ENCODE results near the gene RACGAP1. TPM values are rescaled to one million over a fixed set of nuclear protein-coding genes. Genes with fewer than 3 reads are reported as not detected.
"Not testable (repeated sequence)": the region's sequence is repeated elsewhere in the genome, so short reads cannot be mapped to it uniquely, and the experiment has no call there.

Gene RACGAP1
- total RNA-seq, 4 donors from 2014 or later = 13.8 to 20.4 (median 16.2) TPM

DNA sequence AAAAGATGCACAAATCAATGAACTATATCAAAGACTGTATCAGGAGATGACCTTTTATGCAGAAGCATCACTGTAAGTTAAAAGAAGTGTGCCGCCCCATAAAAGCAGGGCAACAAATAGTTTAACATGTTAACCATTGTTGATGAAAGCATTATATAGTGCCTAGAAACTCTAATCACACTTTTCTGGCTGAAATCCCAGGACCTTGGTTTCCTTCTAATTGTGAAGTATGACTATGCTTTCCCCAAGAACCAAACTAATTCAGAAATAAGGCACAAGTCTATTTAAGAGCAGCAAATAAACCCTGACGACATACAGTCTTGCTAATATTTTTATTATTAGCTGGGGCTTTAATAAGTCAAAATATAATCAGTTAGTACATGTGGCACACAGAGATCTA lies 21.7 kb downstream of the RACGAP1 start:
- peaks cover 28% of the 10 kb centered on the region for H3K36me3 ChIP-seq
- TF ChIP-seq EP300 (IDR thresholded peaks at IDR 0.05) (no peak), POLR2A (IDR thresholded peaks at IDR 0.05) (no peak), POLR2AphosphoS5 (IDR thresholded peaks at IDR 0.05) (no peak)
- TF ChIP-seq, protein P1, sequence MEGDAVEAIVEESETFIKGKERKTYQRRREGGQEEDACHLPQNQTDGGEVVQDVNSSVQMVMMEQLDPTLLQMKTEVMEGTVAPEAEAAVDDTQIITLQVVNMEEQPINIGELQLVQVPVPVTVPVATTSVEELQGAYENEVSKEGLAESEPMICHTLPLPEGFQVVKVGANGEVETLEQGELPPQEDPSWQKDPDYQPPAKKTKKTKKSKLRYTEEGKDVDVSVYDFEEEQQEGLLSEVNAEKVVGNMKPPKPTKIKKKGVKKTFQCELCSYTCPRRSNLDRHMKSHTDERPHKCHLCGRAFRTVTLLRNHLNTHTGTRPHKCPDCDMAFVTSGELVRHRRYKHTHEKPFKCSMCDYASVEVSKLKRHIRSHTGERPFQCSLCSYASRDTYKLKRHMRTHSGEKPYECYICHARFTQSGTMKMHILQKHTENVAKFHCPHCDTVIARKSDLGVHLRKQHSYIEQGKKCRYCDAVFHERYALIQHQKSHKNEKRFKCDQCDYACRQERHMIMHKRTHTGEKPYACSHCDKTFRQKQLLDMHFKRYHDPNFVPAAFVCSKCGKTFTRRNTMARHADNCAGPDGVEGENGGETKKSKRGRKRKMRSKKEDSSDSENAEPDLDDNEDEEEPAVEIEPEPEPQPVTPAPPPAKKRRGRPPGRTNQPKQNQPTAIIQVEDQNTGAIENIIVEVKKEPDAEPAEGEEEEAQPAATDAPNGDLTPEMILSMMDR (IDR thresholded peaks at IDR 0.05) = no peak
- no peaks in the 10 kb centered on the region for H3K4me1 ChIP-seq
- WGBS = 89% methylated on average over 2 of the region's 2 CpGs
- no peaks in the 10 kb centered on the region for H3K9me3 ChIP-seq
- no peak overlapping the region for H3K27ac ChIP-seq
- H3K27me3 ChIP-seq = no peaks in the 10 kb centered on the region
- DNase-seq (ENCODE audit: low spot score in 2 of 2) = no peak
- no peak overlapping the region for H3K4me3 ChIP-seq

DNA sequence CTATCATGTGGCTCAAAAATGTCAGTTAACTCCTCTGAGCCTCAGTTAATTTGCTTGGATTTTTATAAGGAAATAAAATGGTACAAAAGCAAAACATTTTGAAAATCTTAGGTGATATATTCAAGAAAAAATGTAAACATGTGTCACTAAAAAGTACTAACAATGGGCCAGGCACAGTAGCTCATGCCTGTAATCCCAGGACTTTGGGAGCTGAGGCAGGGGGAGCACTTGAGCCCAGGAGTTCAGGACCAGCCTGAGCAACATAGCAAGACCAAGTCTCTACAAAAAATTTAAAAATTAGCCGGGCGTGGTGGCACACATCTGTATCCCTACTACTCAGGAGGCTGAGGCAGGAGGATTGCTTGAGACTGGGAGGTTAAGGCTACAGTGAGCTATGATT lies 26.8 kb downstream of the RACGAP1 start:
- no peak overlapping the region for H3K4me3 ChIP-seq
- no peaks in the 10 kb centered on the region for H3K27me3 ChIP-seq
- DNase-seq (ENCODE audit: low spot score in 2 of 2) = no peak
- peaks cover 54% of the 10 kb centered on the region for H3K36me3 ChIP-seq
- no peaks in the 10 kb centered on the region for H3K9me3 ChIP-seq
- WGBS = 78% methylated on average over 2 of the region's 2 CpGs
- TF ChIP-seq, protein P1 (IDR thresholded peaks at IDR 0.05) = no peak
- TF ChIP-seq POLR2AphosphoS5 (IDR thresholded peaks at IDR 0.05) (no peak), POLR2A (IDR thresholded peaks at IDR 0.05) (no peak), EP300 (IDR thresholded peaks at IDR 0.05) (no peak)
- H3K27ac ChIP-seq = no peak overlapping the region
- H3K4me1 ChIP-seq = no peaks in the 10 kb centered on the region

DNA sequence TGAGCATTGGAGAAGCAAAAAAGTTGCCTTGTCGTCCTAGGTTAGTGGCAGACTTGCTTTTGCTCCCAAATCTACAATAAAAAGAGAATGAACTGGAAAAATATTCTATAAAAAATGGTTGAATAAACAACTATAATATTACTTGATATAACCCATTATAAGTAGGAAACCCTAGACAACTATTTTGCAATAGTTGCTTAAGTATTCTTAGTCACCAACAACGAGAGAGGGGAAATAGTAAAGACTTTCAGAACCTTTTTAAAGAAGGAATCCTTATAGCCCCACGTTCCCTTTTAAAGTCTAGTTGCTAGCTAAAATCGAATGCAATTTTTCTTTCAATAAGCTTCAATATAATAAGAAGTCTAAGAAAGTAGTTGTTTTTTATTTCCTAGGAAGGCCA lies 35.0 kb downstream of the RACGAP1 start:
- H3K36me3 ChIP-seq = peaks cover 39% of the 10 kb centered on the region
- WGBS = 86% methylated on average over 4 of the region's 4 CpGs

DNA sequence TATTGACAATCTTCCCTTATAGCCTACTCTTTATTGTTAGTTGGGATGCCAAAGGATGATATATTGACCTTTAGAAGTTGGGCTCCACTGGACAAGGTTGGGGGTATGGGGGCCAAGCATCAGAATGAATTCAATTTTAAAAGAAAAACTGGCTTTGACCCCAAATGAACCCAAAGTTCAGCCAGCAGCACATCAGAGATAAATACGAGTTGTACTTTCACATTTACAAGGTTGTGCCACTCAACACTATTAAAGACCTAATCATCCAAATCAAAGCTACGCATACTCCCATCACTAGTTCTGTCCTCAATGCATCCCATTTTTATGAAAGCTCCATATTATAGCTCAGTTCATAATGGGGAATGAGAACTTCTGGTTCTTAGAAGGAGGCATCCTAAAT lies 35.9 kb downstream of the RACGAP1 start:
- H3K36me3 ChIP-seq = peaks cover 33% of the 10 kb centered on the region
- not testable (repeated sequence) for H3K9me3 ChIP-seq; H3K4me1 ChIP-seq; DNase-seq (ENCODE audit: low spot score in 2 of 2); H3K4me3 ChIP-seq; H3K27ac ChIP-seq; H3K27me3 ChIP-seq
- WGBS = 98% methylated on average over 2 of the region's 2 CpGs

More for the DNA sequence above, 35.0 kb downstream of the RACGAP1 start:
- Histone ChIP-seq H3K27me3 (no peaks in the 10 kb centered on the region), H3K4me1 (no peaks in the 10 kb centered on the region), H3K27ac (no peak overlapping the region), H3K9me3 (no peaks in the 10 kb centered on the region), H3K4me3 (no peak overlapping the region)
- DNase-seq (ENCODE audit: low spot score in 2 of 2) = no peak
- TF ChIP-seq POLR2A (IDR thresholded peaks at IDR 0.05) = no peak
- TF ChIP-seq, protein P1 (IDR thresholded peaks at IDR 0.05) = no peak
- TF ChIP-seq EP300 (IDR thresholded peaks at IDR 0.05) = no peak
- no peak for TF ChIP-seq POLR2AphosphoS5 (IDR thresholded peaks at IDR 0.05)

DNA sequence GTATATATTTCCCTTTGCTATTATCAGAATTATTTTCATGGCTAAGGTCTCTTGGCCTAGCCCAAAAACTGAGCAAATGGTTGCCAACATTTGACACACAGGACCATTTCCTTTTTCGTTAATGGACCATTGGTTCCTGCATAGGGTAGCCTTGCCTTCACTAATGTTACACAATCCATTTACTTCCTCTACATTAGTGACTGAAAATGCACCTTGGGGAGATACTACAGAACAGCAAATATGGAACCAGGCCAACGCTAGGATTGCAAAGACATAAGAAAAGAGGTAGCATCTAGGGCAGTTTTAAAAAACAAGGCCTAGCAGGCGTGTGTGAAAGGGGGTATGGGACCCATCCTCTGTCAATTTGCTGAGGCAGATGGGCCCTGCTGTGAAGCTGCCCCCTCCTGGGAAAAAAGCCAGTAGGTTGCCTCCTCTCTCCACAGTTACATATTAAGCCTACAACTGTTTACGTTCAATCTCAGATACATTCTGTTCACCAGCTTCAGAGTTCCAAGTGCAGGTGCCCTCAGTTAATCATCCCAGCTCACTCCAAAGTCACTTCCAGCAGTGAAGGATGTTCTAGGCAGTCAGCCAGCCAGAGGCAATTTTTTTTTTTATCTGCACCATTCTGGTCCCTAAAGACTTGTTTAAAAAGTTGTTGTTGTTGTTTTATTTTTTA lies 37.5 kb downstream of the RACGAP1 start:
- 80% methylated on average over 4 of the region's 4 CpGs for WGBS
- H3K4me1 ChIP-seq = peaks cover 11% of the 10 kb centered on the region

DNA sequence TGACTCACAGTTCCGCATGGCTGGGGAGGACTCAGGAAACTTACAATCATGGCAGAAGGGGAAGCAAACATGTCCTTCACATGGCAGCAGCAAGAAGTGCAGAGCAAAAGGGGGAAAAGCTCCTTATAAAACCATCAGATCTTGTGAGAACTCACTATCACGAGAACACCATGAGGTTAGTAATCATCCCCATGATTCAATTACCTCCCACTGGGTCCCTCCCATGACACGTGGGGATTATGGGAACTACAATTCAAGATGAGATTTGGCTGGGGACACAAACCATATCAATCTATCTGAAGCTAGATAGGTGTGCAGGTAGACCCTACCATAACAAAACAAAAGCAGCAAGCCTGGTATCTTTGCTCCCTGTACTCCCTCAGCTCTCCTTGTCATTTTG lies 38.8 kb downstream of the RACGAP1 start:
- not testable (repeated sequence) for H3K4me3 ChIP-seq; DNase-seq (ENCODE audit: low spot score in 2 of 2); H3K27me3 ChIP-seq; H3K36me3 ChIP-seq; H3K27ac ChIP-seq; H3K9me3 ChIP-seq
- WGBS = 71% methylated on average over 3 of the region's 3 CpGs
- peaks cover 11% of the 10 kb centered on the region for H3K4me1 ChIP-seq

More for the DNA sequence above, 37.5 kb downstream of the RACGAP1 start:
- Histone ChIP-seq H3K27me3 (no peaks in the 10 kb centered on the region), H3K27ac (no peak overlapping the region), H3K9me3 (no peaks in the 10 kb centered on the region), H3K36me3 (peaks cover 16% of the 10 kb centered on the region), H3K4me3 (no peak overlapping the region)
- TF ChIP-seq, protein P1 (IDR thresholded peaks at IDR 0.05) = no peak
- TF ChIP-seq EP300 (IDR thresholded peaks at IDR 0.05) = no peak
- TF ChIP-seq POLR2A (IDR thresholded peaks at IDR 0.05) = no peak
- no peak for TF ChIP-seq POLR2AphosphoS5 (IDR thresholded peaks at IDR 0.05)
- no peak for DNase-seq (ENCODE audit: low spot score in 2 of 2)
